ENCODE results near the gene OOSP4A. TPM values are rescaled to one million over a fixed set of nuclear protein-coding genes. Genes with fewer than 3 reads are reported as not detected.

Gene OOSP4A
- total and polyA plus RNA-seq, 5 experiments from 2014 or later = not detected

- no peak for DNase-seq
- H3K27me3 Mint-ChIP-seq = peaks cover 3 to 36% (median 11%) of the 10 kb centered on the region in 5 donors
- no peak overlapping the region for H3K27ac Mint-ChIP-seq
- POLR2A ChIA-PET = no interaction called here
- ATAC-seq = no peak
- H3K4me3 Mint-ChIP-seq = no peak overlapping the region
- peaks cover 10 to 42% (median 20%) of the 10 kb centered on the region in 9 donors for H3K9me3 Mint-ChIP-seq
- peaks cover 0 to 25% (median 0%) of the 10 kb centered on the region in 3 donors for H3K36me3 Mint-ChIP-seq
- no peaks in the 10 kb centered on the region for H3K4me1 Mint-ChIP-seq
Observed at GRCh38 chr11:59990421-59990820, 26.6 kb downstream of the OOSP4A start.

- Mint-ChIP-seq H3K36me3 (peaks cover 0 to 25% (median 0%) of the 10 kb centered on the region in 3 donors), H3K4me3 (no peak overlapping the region), H3K9me3 (peaks cover 10 to 42% (median 20%) of the 10 kb centered on the region in 9 donors), H3K27me3 (peaks cover 3 to 37% (median 11%) of the 10 kb centered on the region in 5 donors), H3K4me1 (no peaks in the 10 kb centered on the region), H3K27ac (no peak overlapping the region)
- ATAC-seq (no peak), DNase-seq (no peak)
- POLR2A ChIA-PET = no interaction called here
Observed at GRCh38 chr11:59992425-59992824, 28.6 kb downstream of the OOSP4A start.

GRCh38 chr11:59997800-59998199, 34.0 kb downstream of the OOSP4A start:
- Mint-ChIP-seq H3K36me3 (peaks cover 0 to 4% (median 0%) of the 10 kb centered on the region in 3 donors), H3K4me1 (no peaks in the 10 kb centered on the region), H3K9me3 (peaks cover 0 to 6% (median 2%) of the 10 kb centered on the region in 9 donors), H3K27me3 (peaks cover 4 to 61% (median 13%) of the 10 kb centered on the region in 5 donors), H3K4me3 (no peak overlapping the region), H3K27ac (no peak overlapping the region)
- DNase-seq (no peak), ATAC-seq (no peak)
- POLR2A ChIA-PET = no interaction called here

- POLR2A ChIA-PET = no interaction called here
- H3K9me3 Mint-ChIP-seq = no peaks in the 10 kb centered on the region
- H3K4me3 Mint-ChIP-seq = no peak overlapping the region
- ATAC-seq = no peak
- H3K4me1 Mint-ChIP-seq = no peaks in the 10 kb centered on the region
- H3K36me3 Mint-ChIP-seq = no peaks in the 10 kb centered on the region
- H3K27me3 Mint-ChIP-seq = peaks cover 1 to 52% (median 10%) of the 10 kb centered on the region in 5 donors
- no peak for DNase-seq
- H3K27ac Mint-ChIP-seq = no peak overlapping the region
Observed at GRCh38 chr11:59999691-60000090, 35.9 kb downstream of the OOSP4A start.

GRCh38 chr11:60003729-60004128, 39.9 kb downstream of the OOSP4A start:
- no peaks in the 10 kb centered on the region for H3K36me3 Mint-ChIP-seq
- peaks cover 1 to 34% (median 5%) of the 10 kb centered on the region in 5 donors for H3K27me3 Mint-ChIP-seq
- H3K4me3 Mint-ChIP-seq = no peak overlapping the region
- DNase-seq = no peak
- no peaks in the 10 kb centered on the region for H3K9me3 Mint-ChIP-seq
- H3K4me1 Mint-ChIP-seq = no peaks in the 10 kb centered on the region
- no peak for ATAC-seq
- no peak overlapping the region for H3K27ac Mint-ChIP-seq
- POLR2A ChIA-PET = no interaction called here

- H3K27ac Mint-ChIP-seq = no peak overlapping the region
- POLR2A ChIA-PET = no interaction called here
- ATAC-seq = no peak
- peaks cover 0 to 2% (median 0%) of the 10 kb centered on the region in 3 donors for H3K36me3 Mint-ChIP-seq
- peaks cover 0 to 2% (median 0%) of the 10 kb centered on the region in 9 donors for H3K9me3 Mint-ChIP-seq
- H3K4me3 Mint-ChIP-seq = no peak overlapping the region
- H3K27me3 Mint-ChIP-seq = peaks cover 4 to 24% (median 8%) of the 10 kb centered on the region in 5 donors
- H3K4me1 Mint-ChIP-seq = no peaks in the 10 kb centered on the region
- no peak for DNase-seq
Observed at GRCh38 chr11:60005360-60005759, 41.5 kb downstream of the OOSP4A start.

- POLR2A ChIA-PET = no interaction called here
- peaks cover 4 to 15% (median 8%) of the 10 kb centered on the region in 5 donors for H3K27me3 Mint-ChIP-seq
- no peaks in the 10 kb centered on the region for H3K4me1 Mint-ChIP-seq
- no peak for ATAC-seq
- peaks cover 0 to 4% (median 0%) of the 10 kb centered on the region in 9 donors for H3K9me3 Mint-ChIP-seq
- H3K27ac Mint-ChIP-seq = no peak within 1 kb of the TSS
- no peak within 1 kb of the TSS for H3K4me3 Mint-ChIP-seq
- no peak for DNase-seq
- H3K36me3 Mint-ChIP-seq = no peaks in the 10 kb centered on the region
Observed at GRCh38 chr11:60016881-60017280, 53.0 kb downstream of the OOSP4A start, which contains the start of gene OOSP4B. Gene OOSP4B, plus strand, starts transcription at chr11:60017181.

GRCh38 chr11:60018058-60018457, 54.2 kb downstream of the OOSP4A start:
- POLR2A ChIA-PET = no interaction called here
- Mint-ChIP-seq H3K27me3 (peaks cover 2 to 14% (median 8%) of the 10 kb centered on the region in 5 donors), H3K27ac (no peak overlapping the region), H3K4me3 (no peak overlapping the region), H3K4me1 (no peaks in the 10 kb centered on the region), H3K36me3 (no peaks in the 10 kb centered on the region), H3K9me3 (peaks cover 0 to 2% (median 0%) of the 10 kb centered on the region in 9 donors)
- DNase-seq (no peak), ATAC-seq (no peak)

Other genes starting within 250 kb of the OOSP4A start
- gene STX3, start 208.7 kb upstream of the OOSP4A start, total RNA-seq = 10 to 100 TPM; 10.3 to 11.2 TPM
- 1 to 10 TPM; 2.8 to 3.6 (median 3.0) TPM for gene STX3, start 208.7 kb upstream of the OOSP4A start, polyA plus RNA-seq
- 10 to 100 TPM; 44.4 to 45.2 TPM for gene MRPL16, start 153.3 kb upstream of the OOSP4A start, total RNA-seq
- gene MRPL16, start 153.3 kb upstream of the OOSP4A start, polyA plus RNA-seq = 10 to 100 TPM; 68.4 to 93.0 (median 92.8) TPM
- not detected for gene CBLIF, start 118.5 kb upstream of the OOSP4A start, total RNA-seq
- not detected for gene CBLIF, start 118.5 kb upstream of the OOSP4A start, polyA plus RNA-seq
- gene TCN1, start 97.5 kb upstream of the OOSP4A start, total RNA-seq = not detected
- gene TCN1, start 97.5 kb upstream of the OOSP4A start, polyA plus RNA-seq = not detected
- gene OOSP3, start 85.3 kb upstream of the OOSP4A start, total RNA-seq = not detected
- gene OOSP3, start 85.3 kb upstream of the OOSP4A start, polyA plus RNA-seq = under 1 TPM in 1 of 3 donors, not detected in 2; 0.43 TPM
- gene OOSP1, start 25.6 kb upstream of the OOSP4A start, total RNA-seq = not detected
- gene OOSP1, start 25.6 kb upstream of the OOSP4A start, polyA plus RNA-seq = not detected
- gene OOSP4B, start 53.1 kb downstream of the OOSP4A start, total RNA-seq = not detected
- not detected for gene OOSP4B, start 53.1 kb downstream of the OOSP4A start, polyA plus RNA-seq
- not detected for gene OOSP2, start 76.4 kb downstream of the OOSP4A start, total RNA-seq
- not detected for gene OOSP2, start 76.4 kb downstream of the OOSP4A start, polyA plus RNA-seq
- gene MS4A3, start 92.6 kb downstream of the OOSP4A start, total RNA-seq = not detected
- gene MS4A3, start 92.6 kb downstream of the OOSP4A start, polyA plus RNA-seq = not detected
- gene MS4A2, start 124.6 kb downstream of the OOSP4A start, total RNA-seq = not detected
- not detected for gene MS4A2, start 124.6 kb downstream of the OOSP4A start, polyA plus RNA-seq
- 1 to 10 TPM; 2.5 to 2.6 TPM for gene MS4A6A, start 219.1 kb downstream of the OOSP4A start, total RNA-seq
- gene MS4A6A, start 219.1 kb downstream of the OOSP4A start, polyA plus RNA-seq = 1 to 10 TPM in 2 of 3 donors, not detected in 1; 1.2 to 1.4 TPM

Measured in naive thymus-derived CD8-positive, alpha-beta T cell (primary cell).